Measurements from ENCODE around the gene MALAT1. TPM values are rescaled to one million over a fixed set of nuclear protein-coding genes. Genes with fewer than 3 reads are reported as not detected.

MALAT1 gene
- 9,374 and 20,355 TPM in 2 replicates for total RNA-seq

DNA sequence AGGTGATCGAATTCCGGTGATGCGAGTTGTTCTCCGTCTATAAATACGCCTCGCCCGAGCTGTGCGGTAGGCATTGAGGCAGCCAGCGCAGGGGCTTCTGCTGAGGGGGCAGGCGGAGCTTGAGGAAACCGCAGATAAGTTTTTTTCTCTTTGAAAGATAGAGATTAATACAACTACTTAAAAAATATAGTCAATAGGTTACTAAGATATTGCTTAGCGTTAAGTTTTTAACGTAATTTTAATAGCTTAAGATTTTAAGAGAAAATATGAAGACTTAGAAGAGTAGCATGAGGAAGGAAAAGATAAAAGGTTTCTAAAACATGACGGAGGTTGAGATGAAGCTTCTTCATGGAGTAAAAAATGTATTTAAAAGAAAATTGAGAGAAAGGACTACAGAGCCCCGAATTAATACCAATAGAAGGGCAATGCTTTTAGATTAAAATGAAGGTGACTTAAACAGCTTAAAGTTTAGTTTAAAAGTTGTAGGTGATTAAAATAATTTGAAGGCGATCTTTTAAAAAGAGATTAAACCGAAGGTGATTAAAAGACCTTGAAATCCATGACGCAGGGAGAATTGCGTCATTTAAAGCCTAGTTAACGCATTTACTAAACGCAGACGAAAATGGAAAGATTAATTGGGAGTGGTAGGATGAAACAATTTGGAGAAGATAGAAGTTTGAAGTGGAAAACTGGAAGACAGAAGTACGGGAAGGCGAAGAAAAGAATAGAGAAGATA is at the start of gene MALAT1:
Gene MALAT1 (plus strand): TSS at position 69 of the 736 bp plus-strand sequence.

DNA sequence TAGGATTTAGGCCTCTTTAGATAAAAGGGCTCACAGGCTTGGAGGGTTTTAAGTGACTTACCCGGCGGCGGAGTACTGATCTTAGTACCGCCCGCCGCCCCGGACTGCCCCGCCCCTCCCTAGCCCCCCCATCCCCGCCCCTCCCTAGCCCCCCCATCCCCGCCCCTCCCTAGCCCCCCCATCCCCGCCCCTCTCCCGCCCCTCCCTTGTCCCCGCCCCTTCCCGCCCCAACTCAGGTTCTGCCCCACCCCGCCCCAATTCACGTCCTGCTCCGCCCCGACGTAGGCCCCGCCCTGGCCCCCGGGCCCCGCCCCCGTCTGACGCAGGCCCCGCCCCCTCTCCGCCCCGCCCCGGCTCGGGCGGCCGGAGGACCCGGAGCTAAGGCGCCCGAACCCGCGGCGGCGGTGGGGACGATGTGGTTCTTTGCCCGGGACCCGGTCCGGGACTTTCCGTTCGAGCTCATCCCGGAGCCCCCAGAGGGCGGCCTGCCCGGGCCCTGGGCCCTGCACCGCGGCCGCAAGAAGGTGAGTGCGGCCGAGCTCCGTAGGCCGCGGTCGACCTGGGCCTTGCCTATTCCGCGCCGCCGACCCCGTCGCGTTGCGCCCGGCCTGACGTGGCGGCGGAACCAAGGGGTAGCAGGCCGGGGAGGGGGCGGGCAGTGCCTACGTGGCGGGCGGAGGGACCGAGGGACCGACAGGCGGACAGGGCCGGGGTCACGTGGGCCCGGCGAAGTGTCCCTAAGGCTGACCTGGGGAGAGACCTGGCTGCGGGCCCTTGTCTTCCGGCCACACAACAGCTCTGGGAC is 26.1 kb downstream of the MALAT1 start, which contains the start of gene SCYL1:
Gene SCYL1 (plus strand): TSS at position 343 of the 805 bp plus-strand sequence. CDS start 71 bp downstream, at position 414.

Small RNA genes within 50 kb of the gene (small RNA-seq; reads per million reads assigned to genes)
- gene RF01684, result not detected

Other genes starting within 250 kb of the MALAT1 start
- 5.0 and 6.3 TPM in 2 replicates for gene POLA2, start 237.1 kb upstream of the MALAT1 start, total RNA-seq
- 3.1 and 23.2 TPM in 2 replicates for gene CDC42EP2, start 184.2 kb upstream of the MALAT1 start, total RNA-seq
- gene DPF2, start 165.2 kb upstream of the MALAT1 start, total RNA-seq, result 44.5 and 64.8 TPM in 2 replicates
- gene TIGD3, start 144.3 kb upstream of the MALAT1 start, total RNA-seq, result 0.11 TPM in 1 of 2 replicates, not detected in the other
- gene SLC25A45, start 116.4 kb upstream of the MALAT1 start, total RNA-seq, result 3.8 and 4.3 TPM in 2 replicates
- 55.3 and 58.9 TPM in 2 replicates for gene FRMD8, start 112.4 kb upstream of the MALAT1 start, total RNA-seq
- 141 and 249 TPM in 2 replicates for gene NEAT1, start 76.2 kb upstream of the MALAT1 start, total RNA-seq
- gene SCYL1, start 26.0 kb downstream of the MALAT1 start, total RNA-seq, result 134 and 143 TPM in 2 replicates
- 31.7 and 46.3 TPM in 2 replicates for gene LTBP3, start 59.3 kb downstream of the MALAT1 start, total RNA-seq
- 38.9 and 61.1 TPM in 2 replicates for gene ZNRD2, start 71.4 kb downstream of the MALAT1 start, total RNA-seq
- 33.0 and 36.5 TPM in 2 replicates for gene FAM89B, start 73.5 kb downstream of the MALAT1 start, total RNA-seq
- 23.9 and 29.1 TPM in 2 replicates for gene EHBP1L1, start 77.0 kb downstream of the MALAT1 start, total RNA-seq
- 0.54 TPM in 1 of 2 replicates, not detected in the other for gene KCNK7, start 96.8 kb downstream of the MALAT1 start, total RNA-seq
- gene MAP3K11, start 115.2 kb downstream of the MALAT1 start, total RNA-seq, result 31.3 and 36.5 TPM in 2 replicates
- 28.3 and 47.3 TPM in 2 replicates for gene PCNX3, start 116.7 kb downstream of the MALAT1 start, total RNA-seq
- 32.2 and 37.7 TPM in 2 replicates for gene SIPA1, start 139.1 kb downstream of the MALAT1 start, total RNA-seq
- 35.7 and 42.7 TPM in 2 replicates for gene RELA, start 163.9 kb downstream of the MALAT1 start, total RNA-seq
- gene KAT5, start 213.2 kb downstream of the MALAT1 start, total RNA-seq, result 53.2 and 67.1 TPM in 2 replicates
- gene RNASEH2C, start 221.8 kb downstream of the MALAT1 start, total RNA-seq, result 24.7 and 37.1 TPM in 2 replicates

All from placental epithelial cell (primary cell).